H1 (cell line): Measurements from ENCODE around the gene ZNF396. TPM values are rescaled to one million over a fixed set of nuclear protein-coding genes. Genes with fewer than 3 reads are reported as not detected.

Experiments used
- CTCF ChIA-PET: fragments of 300-600 bp; sonication (Branson Sonifier 250); formaldehyde crosslinking; loops from one replicate; lab custom pipeline; 2021; ENCODE audit not compliant: partially characterized antibody; lab: Charles Lee
- POLR2A ChIA-PET: fragments of 300-600 bp; sonication (Branson Sonifier 250); formaldehyde crosslinking; loops from one replicate; lab custom pipeline; 2021; ENCODE audit warnings: inconsistent platforms; ENCODE audit not compliant: partially characterized antibody; lab: Charles Lee
- DNase-seq, 2 experiments: peaks; one replicate each; pipeline versions ENCODE4 v3.0.0 to v3.0.0-alpha.2; 2010 to 2022; ENCODE audit warnings: low spot score in 2 of 2, low read depth in 1 of 2, mixed read lengths in 1 of 2
- FAIRE-seq: peaks from 2 replicates; lab custom pipeline; 2011; peaks lifted over from hg19 to GRCh38; lab: Jason Lieb, UNC
- H2AFZ ChIP-seq: 2 replicates; pipeline ENCODE4 v1.8.1; 2012; ENCODE audit warnings: low read length, inconsistent platforms
- H2AK5ac ChIP-seq: 2 replicates; pipeline ENCODE4 v1.6.1; 2013; ENCODE audit warnings: low read depth, low read length
- H2BK120ac ChIP-seq: replicated peaks from 2 replicates; pipeline ENCODE3; 2013; ENCODE audit warnings: low read depth, low read length, inconsistent platforms
- H2BK12ac ChIP-seq: 2 replicates; pipeline ENCODE4 v1.6.1; 2013; ENCODE audit warnings: low read depth, low read length
- H2BK15ac ChIP-seq: 2 replicates; pipeline ENCODE4 v1.6.1; 2013; ENCODE audit warnings: low read length
- H2BK20ac ChIP-seq: 2 replicates; pipeline ENCODE4 v1.6.1; 2013; ENCODE audit warnings: low read length
- H2BK5ac ChIP-seq: 2 replicates; pipeline ENCODE4 v1.6.1; 2013; ENCODE audit warnings: low read depth, low read length
- H3K14ac ChIP-seq: 2 replicates; pipeline ENCODE4 v1.6.1; 2013; ENCODE audit warnings: inconsistent platforms; ENCODE audit not compliant: insufficient read length
- H3K18ac ChIP-seq: 2 replicates; pipeline ENCODE4 v1.6.1; 2013; ENCODE audit warnings: low read length; ENCODE audit errors: extremely low read depth
- H3K23ac ChIP-seq: 2 replicates; pipeline ENCODE4 v1.6.1; 2013; ENCODE audit warnings: inconsistent platforms; ENCODE audit not compliant: insufficient read length
- H3K23me2 ChIP-seq: 2 replicates; pipeline ENCODE4 v1.6.1; 2013; ENCODE audit warnings: low read depth, low read length
- H3K27ac ChIP-seq: 2 replicates; pipeline ENCODE4 v1.6.1; 2011; ENCODE audit warnings: low read depth, low read length, inconsistent platforms
- H3K27me3 ChIP-seq, 4 experiments: replicated peaks in 1 of 4; 1 replicate in 1 of 4; 2 replicates in 3 of 4; pipeline versions ENCODE4 v1.6.1 to v1.8.1; 2011 to 2013; ENCODE audit warnings: low read length in 3 of 4, mild to moderate bottlenecking in 3 of 4, inconsistent platforms in 2 of 4, mixed read lengths in 2 of 4, moderate library complexity in 1 of 4; ENCODE audit not compliant: control insufficient read depth in 3 of 4, insufficient read depth in 3 of 4; ENCODE audit errors: extremely low read depth in 1 of 4
- H3K36me3 ChIP-seq, 4 experiments: 2 replicates each; pipeline versions ENCODE4 v1.6.1 to v1.8.1; 2011 to 2013; ENCODE audit warnings: mild to moderate bottlenecking in 4 of 4, low read length in 3 of 4, moderate library complexity in 2 of 4, control low read depth in 1 of 4, inconsistent platforms in 1 of 4; ENCODE audit not compliant: insufficient read depth in 4 of 4, control insufficient read depth in 2 of 4
- H3K4ac ChIP-seq: replicated peaks from 2 replicates; pipeline ENCODE3; 2013; ENCODE audit warnings: low read length, low read depth, mixed read lengths, inconsistent platforms; ENCODE audit not compliant: insufficient read length
- H3K4me1 ChIP-seq, 4 experiments: replicated peaks in 1 of 4; 1 replicate in 1 of 4; 2 replicates in 3 of 4; pipeline versions ENCODE4 v1.6.1 to v1.8.1; 2011 to 2013; ENCODE audit warnings: low read length in 3 of 4, inconsistent platforms in 2 of 4, mixed read lengths in 1 of 4; ENCODE audit not compliant: insufficient read depth in 4 of 4, control insufficient read depth in 3 of 4
- H3K4me2 ChIP-seq, 2 experiments: 2 replicates each; pipeline versions ENCODE4 v1.6.1 to v1.8.1; 2011 to 2013; ENCODE audit warnings: low read depth in 2 of 2, low read length in 2 of 2, control low read depth in 1 of 2, inconsistent platforms in 1 of 2, mild to moderate bottlenecking in 1 of 2; ENCODE audit not compliant: insufficient read depth in 1 of 2
- H3K4me3 ChIP-seq, 4 experiments: fragments of 200-600, 300-600 bp in 1 of 4; sonication (generic), shearing (Covaris generic), sonication (Bioruptor Twin) in 1 of 4; 2 replicates each; pipeline versions ENCODE4 v1.5.1 to v1.8.1; 2011 to 2016; ENCODE audit warnings: low read length in 4 of 4, low read depth in 3 of 4, control low read depth in 2 of 4, inconsistent platforms in 2 of 4, mild to moderate bottlenecking in 2 of 4, mixed read lengths in 1 of 4, moderate library complexity in 1 of 4; ENCODE audit not compliant: insufficient read depth in 2 of 4; ENCODE audit errors: extremely low read depth in 1 of 4
- H3K56ac ChIP-seq: replicated peaks from 2 replicates; pipeline ENCODE3; 2013; ENCODE audit warnings: low read depth, mild to moderate bottlenecking, mixed read lengths, low read length, inconsistent platforms; ENCODE audit not compliant: insufficient read length
- H3K79me1 ChIP-seq: 2 replicates; pipeline ENCODE4 v1.6.1; 2013; ENCODE audit warnings: low read depth, low read length, control low read depth
- H3K79me2 ChIP-seq, 2 experiments: 2 replicates each; pipeline versions ENCODE4 v1.6.1 to v1.8.1; 2012 to 2013; ENCODE audit warnings: low read length in 2 of 2, mild to moderate bottlenecking in 2 of 2, inconsistent platforms in 1 of 2; ENCODE audit not compliant: insufficient read depth in 2 of 2, control insufficient read depth in 1 of 2
- H3K9ac ChIP-seq, 4 experiments: replicated peaks in 1 of 4; 1 replicate in 1 of 4; 2 replicates in 3 of 4; pipeline versions ENCODE4 v1.6.1 to v1.8.1; 2011 to 2013; ENCODE audit warnings: low read depth in 3 of 4, low read length in 3 of 4, control low read depth in 2 of 4, mild to moderate bottlenecking in 2 of 4, moderate library complexity in 2 of 4, inconsistent platforms in 1 of 4; ENCODE audit errors: extremely low read depth in 1 of 4
- H3K9me3 ChIP-seq, 2 experiments: 2 replicates each; pipeline versions ENCODE4 v1.6.1 to v1.8.1; 2012 to 2013; ENCODE audit warnings: mild to moderate bottlenecking in 2 of 2, moderate library complexity in 2 of 2, control low read depth in 1 of 2, inconsistent platforms in 1 of 2, low read depth in 1 of 2, low read length in 1 of 2, mixed read lengths in 1 of 2; ENCODE audit not compliant: insufficient read depth in 2 of 2
- H4K20me1 ChIP-seq, 2 experiments: replicated peaks in 1 of 2; 2 replicates each; pipeline versions ENCODE3 to v1.8.1; 2011 to 2013; ENCODE audit warnings: inconsistent platforms in 2 of 2, low read length in 2 of 2, mild to moderate bottlenecking in 1 of 2; ENCODE audit not compliant: insufficient read depth in 2 of 2, control insufficient read depth in 1 of 2
- H4K5ac ChIP-seq: 2 replicates; pipeline ENCODE4 v1.6.1; 2013; ENCODE audit warnings: low read length, low read depth, mixed read lengths, inconsistent platforms; ENCODE audit not compliant: insufficient read length
- H4K8ac ChIP-seq: 2 replicates; pipeline ENCODE4 v1.8.0; 2013; ENCODE audit warnings: mild to moderate bottlenecking, moderate library complexity, low read length, inconsistent platforms; ENCODE audit not compliant: insufficient read depth; ENCODE audit errors: extremely low read depth
- H4K91ac ChIP-seq: replicated peaks from 2 replicates; pipeline ENCODE3; 2013; ENCODE audit warnings: low read length, mixed read lengths, inconsistent platforms; ENCODE audit not compliant: insufficient read length
- WGBS, 2 experiments: shearing (Covaris generic) in 1 of 2; methylation state at CpG; one replicate each; pipeline versions ENCODE4 v1.1.6 to v1.1.7; 2013 to 2015; ENCODE audit warnings: low lambda C conversion rate in 2 of 2, mixed read lengths in 2 of 2, inconsistent platforms in 1 of 2, low coverage in 1 of 2, missing lambda C conversion rate in 1 of 2; ENCODE audit not compliant: insufficient replicate concordance in 2 of 2, insufficient coverage in 1 of 2, insufficient read length in 1 of 2; ENCODE audit errors: extremely low coverage in 1 of 2, missing lambda C conversion rate in 1 of 2; 5-methylcytosine and 5-hydroxymethylcytosine counted together
- polyA plus RNA-seq, 7 experiments: library from polyadenylated mRNA; depleted of rRNA in 3 of 7; stranded (reverse) in 5 of 7; unstranded in 2 of 7; fragments of >200 nt in 5 of 7; fragments of 200-250 nt in 2 of 7; gene quantifications; 1 replicate in 5 of 7; 2 replicates in 1 of 7; 4 replicates in 1 of 7; pipeline versions ENCODE4 v1.2.1 to v1.2.3, GENCODE V29; 2011 to 2013; ENCODE audit warnings: missing spikeins in 2 of 7, mixed read lengths in 2 of 7
- total RNA-seq: library from RNA; stranded (reverse); fragmentation: NEBNext Ultra II Directional; extraction: Animal tissue kit (Norgen Biotek cat#: 25700); gene quantifications from 2 replicates; pipeline ENCODE4 v1.2.1, GENCODE V29; 2021

ZNF396 gene
- total and polyA plus RNA-seq, 2 of the 8 experiments (the other 6 are each of a cell fraction or from before 2014, with no cell fraction given), result 0.44 to 0.74 TPM

DNA sequence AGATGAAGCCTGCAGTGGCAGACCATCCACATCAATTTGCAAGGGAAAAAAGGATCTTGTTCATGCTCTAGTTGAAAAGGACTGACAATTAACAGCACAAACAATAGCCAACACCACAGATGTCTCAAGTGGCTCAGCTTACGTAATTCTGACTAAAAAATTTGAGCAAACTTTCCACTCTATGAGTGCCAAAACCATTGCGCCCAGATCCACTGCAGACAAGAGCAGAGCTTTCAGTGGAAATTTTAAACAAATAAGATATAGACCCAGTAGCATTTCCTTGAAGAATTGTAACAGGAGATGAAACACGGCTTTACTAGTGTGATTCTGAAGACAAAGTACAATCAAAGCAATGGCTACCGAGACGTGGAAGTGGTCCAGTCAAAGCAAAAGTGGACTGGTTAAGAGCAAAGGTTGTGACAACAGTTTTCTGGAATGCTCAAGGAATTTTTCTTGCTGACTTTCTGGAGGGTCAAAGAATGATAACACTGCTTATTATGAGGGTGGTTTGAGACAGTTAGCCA, 12.0 kb upstream of the ZNF396 start:
- H4K5ac ChIP-seq, result no peak overlapping the region
- no peak overlapping the region for H3K4me3 ChIP-seq
- no peak overlapping the region for H3K18ac ChIP-seq
- H3K4me2 ChIP-seq, result no peak overlapping the region
- H3K27me3 ChIP-seq, result peaks cover 0 to 1% (median 0%) of the 10 kb centered on the region in 4 experiments; a peak in 1 of 7 replicates
- no peak for FAIRE-seq
- 67% methylated on average over 5 of the region's 5 CpGs; no CpG with 5 or more reads in 1 of the 2 experiments for WGBS, 2 experiments
- 0 out of 4 replicates have a peak, but pooled peaks cover 0 to 2% of the 10 kb centered on the region in 2 experiments for H3K9me3 ChIP-seq
- H2BK12ac ChIP-seq, result no peak overlapping the region
- H3K23me2 ChIP-seq, result no peaks in the 10 kb centered on the region
- no peak overlapping the region for H3K23ac ChIP-seq
- DNase-seq, result no peak
- H3K4ac ChIP-seq, result no peak overlapping the region
- H4K20me1 ChIP-seq, result no peaks in the 10 kb centered on the region
- H3K79me1 ChIP-seq, result no peaks in the 10 kb centered on the region
- H2AK5ac ChIP-seq, result no peak overlapping the region
- no peak overlapping the region for H4K91ac ChIP-seq
- H3K79me2 ChIP-seq, result no peaks in the 10 kb centered on the region
- no peak overlapping the region for H2BK5ac ChIP-seq
- H3K36me3 ChIP-seq, result no peaks in the 10 kb centered on the region
- CTCF ChIA-PET, result no interaction called here
- no peak overlapping the region for H2BK20ac ChIP-seq
- no peaks in the 10 kb centered on the region for H3K4me1 ChIP-seq
- H2BK15ac ChIP-seq, result no peak overlapping the region
- no peak overlapping the region for H3K9ac ChIP-seq
- H2AFZ ChIP-seq, result no peak overlapping the region
- POLR2A ChIA-PET, result no interaction called here
- H3K56ac ChIP-seq, result no peak overlapping the region
- no peak overlapping the region for H3K27ac ChIP-seq
- H2BK120ac ChIP-seq, result no peak overlapping the region
- H3K14ac ChIP-seq, result no peak overlapping the region
- no peak overlapping the region for H4K8ac ChIP-seq
